Measurements from ENCODE around the gene AKAP1. TPM values are rescaled to one million over a fixed set of nuclear protein-coding genes. Genes with fewer than 3 reads are reported as not detected.

The AKAP1 gene
- total and polyA plus RNA-seq, 4 donors = 31.3 to 58.5 (median 39.8) TPM

DNA sequence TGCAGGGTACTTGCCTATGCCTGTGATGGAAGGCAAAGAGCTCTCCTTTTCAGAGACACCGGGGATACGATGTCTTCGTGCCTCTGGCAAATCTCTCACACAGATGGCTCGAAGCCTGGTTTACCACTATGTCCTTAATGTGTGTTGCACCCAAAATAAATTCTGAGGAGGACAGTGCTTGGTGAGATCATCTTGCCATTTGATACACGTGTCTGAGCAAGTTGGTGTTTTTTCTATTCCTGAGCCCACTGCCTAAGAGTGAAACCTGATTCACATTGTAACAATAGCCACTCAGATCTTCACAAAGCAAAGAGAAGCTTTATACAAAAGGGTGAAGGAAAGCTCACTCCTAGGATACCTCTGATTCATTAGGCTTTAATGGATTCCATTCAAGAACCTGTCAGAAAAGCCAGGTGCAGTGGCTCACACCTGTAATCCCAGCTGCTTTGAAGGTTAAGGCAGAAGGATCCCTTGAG, 33.1 kb upstream of the AKAP1 start:
- H3K9ac ChIP-seq (ENCODE audit: low read depth in 1 of 2, low read length in 2 of 2) = no peak overlapping the region
- H3K36me3 ChIP-seq (ENCODE audit: control insufficient read depth in 4 of 4, insufficient read depth in 3 of 4, low read depth in 1 of 4, low read length in 3 of 4) = no peaks in the 10 kb centered on the region
- no peaks in the 10 kb centered on the region for H3K27me3 ChIP-seq (ENCODE audit: control insufficient read depth in 4 of 4, insufficient read depth in 4 of 4, low read length in 3 of 4)
- H3K4me3 ChIP-seq (ENCODE audit: low read depth in 1 of 3, low read length in 3 of 3) = no peak overlapping the region
- WGBS = 89% methylated on average over 5 of the region's 5 CpGs
- TF ChIP-seq HNF4A (conservative IDR thresholded peaks at IDR 0.05) (no peak), YY1 (IDR thresholded peaks at IDR 0.05) (no peak), NR2F2 (IDR thresholded peaks at IDR 0.05) (no peak), EGR1 (IDR thresholded peaks at IDR 0.05; ENCODE audit: low read depth in 2 of 2) (no peak), RAD21 (IDR thresholded peaks at IDR 0.05) (no peak), RXRA (IDR thresholded peaks at IDR 0.05) (no peak)
- TF ChIP-seq, protein P1, sequence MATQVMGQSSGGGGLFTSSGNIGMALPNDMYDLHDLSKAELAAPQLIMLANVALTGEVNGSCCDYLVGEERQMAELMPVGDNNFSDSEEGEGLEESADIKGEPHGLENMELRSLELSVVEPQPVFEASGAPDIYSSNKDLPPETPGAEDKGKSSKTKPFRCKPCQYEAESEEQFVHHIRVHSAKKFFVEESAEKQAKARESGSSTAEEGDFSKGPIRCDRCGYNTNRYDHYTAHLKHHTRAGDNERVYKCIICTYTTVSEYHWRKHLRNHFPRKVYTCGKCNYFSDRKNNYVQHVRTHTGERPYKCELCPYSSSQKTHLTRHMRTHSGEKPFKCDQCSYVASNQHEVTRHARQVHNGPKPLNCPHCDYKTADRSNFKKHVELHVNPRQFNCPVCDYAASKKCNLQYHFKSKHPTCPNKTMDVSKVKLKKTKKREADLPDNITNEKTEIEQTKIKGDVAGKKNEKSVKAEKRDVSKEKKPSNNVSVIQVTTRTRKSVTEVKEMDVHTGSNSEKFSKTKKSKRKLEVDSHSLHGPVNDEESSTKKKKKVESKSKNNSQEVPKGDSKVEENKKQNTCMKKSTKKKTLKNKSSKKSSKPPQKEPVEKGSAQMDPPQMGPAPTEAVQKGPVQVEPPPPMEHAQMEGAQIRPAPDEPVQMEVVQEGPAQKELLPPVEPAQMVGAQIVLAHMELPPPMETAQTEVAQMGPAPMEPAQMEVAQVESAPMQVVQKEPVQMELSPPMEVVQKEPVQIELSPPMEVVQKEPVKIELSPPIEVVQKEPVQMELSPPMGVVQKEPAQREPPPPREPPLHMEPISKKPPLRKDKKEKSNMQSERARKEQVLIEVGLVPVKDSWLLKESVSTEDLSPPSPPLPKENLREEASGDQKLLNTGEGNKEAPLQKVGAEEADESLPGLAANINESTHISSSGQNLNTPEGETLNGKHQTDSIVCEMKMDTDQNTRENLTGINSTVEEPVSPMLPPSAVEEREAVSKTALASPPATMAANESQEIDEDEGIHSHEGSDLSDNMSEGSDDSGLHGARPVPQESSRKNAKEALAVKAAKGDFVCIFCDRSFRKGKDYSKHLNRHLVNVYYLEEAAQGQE (IDR thresholded peaks at IDR 0.05) = no peak
- TF ChIP-seq, protein P2, sequence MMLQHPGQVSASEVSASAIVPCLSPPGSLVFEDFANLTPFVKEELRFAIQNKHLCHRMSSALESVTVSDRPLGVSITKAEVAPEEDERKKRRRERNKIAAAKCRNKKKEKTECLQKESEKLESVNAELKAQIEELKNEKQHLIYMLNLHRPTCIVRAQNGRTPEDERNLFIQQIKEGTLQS (IDR thresholded peaks at IDR 0.05) = no peak
- TF ChIP-seq, protein P3, sequence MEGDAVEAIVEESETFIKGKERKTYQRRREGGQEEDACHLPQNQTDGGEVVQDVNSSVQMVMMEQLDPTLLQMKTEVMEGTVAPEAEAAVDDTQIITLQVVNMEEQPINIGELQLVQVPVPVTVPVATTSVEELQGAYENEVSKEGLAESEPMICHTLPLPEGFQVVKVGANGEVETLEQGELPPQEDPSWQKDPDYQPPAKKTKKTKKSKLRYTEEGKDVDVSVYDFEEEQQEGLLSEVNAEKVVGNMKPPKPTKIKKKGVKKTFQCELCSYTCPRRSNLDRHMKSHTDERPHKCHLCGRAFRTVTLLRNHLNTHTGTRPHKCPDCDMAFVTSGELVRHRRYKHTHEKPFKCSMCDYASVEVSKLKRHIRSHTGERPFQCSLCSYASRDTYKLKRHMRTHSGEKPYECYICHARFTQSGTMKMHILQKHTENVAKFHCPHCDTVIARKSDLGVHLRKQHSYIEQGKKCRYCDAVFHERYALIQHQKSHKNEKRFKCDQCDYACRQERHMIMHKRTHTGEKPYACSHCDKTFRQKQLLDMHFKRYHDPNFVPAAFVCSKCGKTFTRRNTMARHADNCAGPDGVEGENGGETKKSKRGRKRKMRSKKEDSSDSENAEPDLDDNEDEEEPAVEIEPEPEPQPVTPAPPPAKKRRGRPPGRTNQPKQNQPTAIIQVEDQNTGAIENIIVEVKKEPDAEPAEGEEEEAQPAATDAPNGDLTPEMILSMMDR (IDR thresholded peaks at IDR 0.05; ENCODE audit: low read depth, low read length, missing input control) = no peak
- TF ChIP-seq, protein P4, sequence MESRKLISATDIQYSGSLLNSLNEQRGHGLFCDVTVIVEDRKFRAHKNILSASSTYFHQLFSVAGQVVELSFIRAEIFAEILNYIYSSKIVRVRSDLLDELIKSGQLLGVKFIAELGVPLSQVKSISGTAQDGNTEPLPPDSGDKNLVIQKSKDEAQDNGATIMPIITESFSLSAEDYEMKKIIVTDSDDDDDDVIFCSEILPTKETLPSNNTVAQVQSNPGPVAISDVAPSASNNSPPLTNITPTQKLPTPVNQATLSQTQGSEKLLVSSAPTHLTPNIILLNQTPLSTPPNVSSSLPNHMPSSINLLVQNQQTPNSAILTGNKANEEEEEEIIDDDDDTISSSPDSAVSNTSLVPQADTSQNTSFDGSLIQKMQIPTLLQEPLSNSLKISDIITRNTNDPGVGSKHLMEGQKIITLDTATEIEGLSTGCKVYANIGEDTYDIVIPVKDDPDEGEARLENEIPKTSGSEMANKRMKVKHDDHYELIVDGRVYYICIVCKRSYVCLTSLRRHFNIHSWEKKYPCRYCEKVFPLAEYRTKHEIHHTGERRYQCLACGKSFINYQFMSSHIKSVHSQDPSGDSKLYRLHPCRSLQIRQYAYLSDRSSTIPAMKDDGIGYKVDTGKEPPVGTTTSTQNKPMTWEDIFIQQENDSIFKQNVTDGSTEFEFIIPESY (IDR thresholded peaks at IDR 0.05) = no peak
- H3K27ac ChIP-seq (ENCODE audit: low read depth in 1 of 2, low read length in 2 of 2) = no peak overlapping the region
- no peak for DNase-seq (ENCODE audit: low spot score)
- H3K9me3 ChIP-seq (ENCODE audit: control insufficient read depth in 4 of 4, low read length in 3 of 4) = no peaks in the 10 kb centered on the region
- peaks cover 0 to 9% (median 5%) of the 10 kb centered on the region in 4 donors for H3K4me1 ChIP-seq (ENCODE audit: control insufficient read depth in 4 of 4, insufficient read depth in 4 of 4, low read length in 3 of 4)

DNA sequence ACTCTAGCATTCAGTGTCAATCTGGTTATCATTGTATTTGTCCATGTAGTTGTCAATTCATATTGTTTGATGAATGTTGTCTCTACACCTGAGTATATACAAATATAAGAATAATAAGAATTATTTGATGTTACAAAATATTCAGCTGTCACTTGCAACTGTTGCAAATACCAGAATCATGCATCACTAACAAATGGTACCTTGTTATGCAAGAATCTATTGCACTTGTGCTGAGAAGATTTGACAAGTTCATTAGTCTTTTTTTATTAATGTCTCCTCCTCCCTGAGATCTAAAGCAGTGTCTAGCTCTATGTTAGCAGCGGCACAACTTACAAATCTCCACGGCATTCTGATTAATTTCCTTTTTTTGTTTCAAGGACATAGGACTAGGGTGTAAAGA, 22.2 kb upstream of the AKAP1 start:
- no peak overlapping the region for H3K27ac ChIP-seq (ENCODE audit: low read depth in 1 of 2, low read length in 2 of 2)
- WGBS = 94% methylated on average over 2 of the region's 2 CpGs

More for the DNA sequence above, 22.2 kb upstream of the AKAP1 start:
- Histone ChIP-seq H3K4me3 (ENCODE audit: low read depth in 1 of 3, low read length in 3 of 3) (no peak overlapping the region), H3K9me3 (ENCODE audit: control insufficient read depth in 4 of 4, low read length in 3 of 4) (no peaks in the 10 kb centered on the region), H3K4me1 (ENCODE audit: control insufficient read depth in 4 of 4, insufficient read depth in 4 of 4, low read length in 3 of 4) (no peaks in the 10 kb centered on the region), H3K27me3 (ENCODE audit: control insufficient read depth in 4 of 4, insufficient read depth in 4 of 4, low read length in 3 of 4) (no peaks in the 10 kb centered on the region), H3K9ac (ENCODE audit: low read depth in 1 of 2, low read length in 2 of 2) (no peak overlapping the region), H3K36me3 (ENCODE audit: control insufficient read depth in 4 of 4, insufficient read depth in 3 of 4, low read depth in 1 of 4, low read length in 3 of 4) (no peaks in the 10 kb centered on the region)
- no peak for DNase-seq (ENCODE audit: low spot score)
- TF ChIP-seq, protein P2 (IDR thresholded peaks at IDR 0.05) = no peak
- TF ChIP-seq, protein P4 (IDR thresholded peaks at IDR 0.05) = no peak
- no peak for TF ChIP-seq RXRA (IDR thresholded peaks at IDR 0.05)
- TF ChIP-seq GABPA (IDR thresholded peaks at IDR 0.05 in 1 of 2, conservative IDR thresholded peaks at IDR 0.05 in 1 of 2) = no peak
- TF ChIP-seq, protein P1 (IDR thresholded peaks at IDR 0.05) = no peak
- TF ChIP-seq RAD21 (IDR thresholded peaks at IDR 0.05) = no peak
- no peak for TF ChIP-seq FOXA2 (IDR thresholded peaks at IDR 0.05)
- no peak for TF ChIP-seq JUND (IDR thresholded peaks at IDR 0.05)
- no peak for TF ChIP-seq NR2F2 (IDR thresholded peaks at IDR 0.05)
- no peak for TF ChIP-seq HNF4A (conservative IDR thresholded peaks at IDR 0.05)
- TF ChIP-seq HNF4G (IDR thresholded peaks at IDR 0.05) = no peak
- TF ChIP-seq, protein P5, sequence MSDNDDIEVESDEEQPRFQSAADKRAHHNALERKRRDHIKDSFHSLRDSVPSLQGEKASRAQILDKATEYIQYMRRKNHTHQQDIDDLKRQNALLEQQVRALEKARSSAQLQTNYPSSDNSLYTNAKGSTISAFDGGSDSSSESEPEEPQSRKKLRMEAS (IDR thresholded peaks at IDR 0.05) = no peak
- no peak for TF ChIP-seq SP1 (IDR thresholded peaks at IDR 0.05)
- no peak for TF ChIP-seq YY1 (IDR thresholded peaks at IDR 0.05)
